Cardiac muscle cell (in vitro differentiated cells and primary cell): Measurements from ENCODE around the gene IL6R. TPM values are rescaled to one million over a fixed set of nuclear protein-coding genes. Genes with fewer than 3 reads are reported as not detected.

Experiments used
- DNase-seq, 2 donors: peaks; one replicate each; pipeline versions ENCODE4 v3.0.0 to v3.0.0-alpha.2; 2010 to 2017; ENCODE audit warnings: low read depth in 1 of 2, low spot score in 1 of 2
- H3K27ac ChIP-seq: fragments of 200-600 bp; sonication (generic); 2 replicates; pipeline ENCODE4 v1.5.1; 2016
- H3K27me3 ChIP-seq: fragments of 200-600 bp; sonication (generic); 2 replicates; pipeline ENCODE4 v1.6.0; 2016; ENCODE audit warnings: control low read depth
- H3K36me3 ChIP-seq: fragments of 200-600 bp; sonication (generic); 2 replicates; pipeline ENCODE4 v1.5.1; 2016; ENCODE audit warnings: control low read depth
- H3K4me1 ChIP-seq: fragments of 200-600 bp; sonication (generic); 2 replicates; pipeline ENCODE4 v1.8.1; 2017; ENCODE audit warnings: low read depth, mild to moderate bottlenecking, mixed run types
- H3K4me3 ChIP-seq: fragments of 200-600 bp; sonication (generic); 2 replicates; pipeline ENCODE4 v1.5.1; 2016; ENCODE audit warnings: mild to moderate bottlenecking
- H3K9me3 ChIP-seq: fragments of 200-600 bp; sonication (generic); 2 replicates; pipeline ENCODE4 v1.5.1; 2017; ENCODE audit warnings: low read depth, mild to moderate bottlenecking, control low read depth
- CTCF ChIP-seq: IDR thresholded peaks from 2 replicates; pipeline ENCODE4 v1.5.1; 2012; ENCODE audit warnings: low read depth, mild to moderate bottlenecking, low read length
- polyA plus RNA-seq: library from polyadenylated mRNA; unstranded; fragments of >200 nt; fragmentation: Nextera tagmentation; extraction: Ambion mirVana; gene quantifications from 2 replicates; pipeline ENCODE4 v1.2.1, GENCODE V29; 2016
- total RNA-seq: library from RNA; depleted of rRNA; stranded (reverse); fragments of >200 nt; gene quantifications from 2 replicates; pipeline ENCODE4 v1.2.3, GENCODE V29; 2016

The IL6R gene
- total and polyA plus RNA-seq, 2 experiments from 2014 or later, result 2.5 to 5.2 TPM

- peaks cover 43% of the 10 kb centered on the region for H3K27me3 ChIP-seq
- H3K4me3 ChIP-seq, result no peak overlapping the region
- H3K9me3 ChIP-seq, result no peaks in the 10 kb centered on the region
- no peaks in the 10 kb centered on the region for H3K36me3 ChIP-seq
- H3K4me1 ChIP-seq, result peaks cover 7% of the 10 kb centered on the region
- no peak overlapping the region for H3K27ac ChIP-seq
- TF ChIP-seq CTCF, result no peak
- DNase-seq, result no peak
Measured at GRCh38 chr1:154408174-154408777, 3.1 kb downstream of the IL6R start.

DNA sequence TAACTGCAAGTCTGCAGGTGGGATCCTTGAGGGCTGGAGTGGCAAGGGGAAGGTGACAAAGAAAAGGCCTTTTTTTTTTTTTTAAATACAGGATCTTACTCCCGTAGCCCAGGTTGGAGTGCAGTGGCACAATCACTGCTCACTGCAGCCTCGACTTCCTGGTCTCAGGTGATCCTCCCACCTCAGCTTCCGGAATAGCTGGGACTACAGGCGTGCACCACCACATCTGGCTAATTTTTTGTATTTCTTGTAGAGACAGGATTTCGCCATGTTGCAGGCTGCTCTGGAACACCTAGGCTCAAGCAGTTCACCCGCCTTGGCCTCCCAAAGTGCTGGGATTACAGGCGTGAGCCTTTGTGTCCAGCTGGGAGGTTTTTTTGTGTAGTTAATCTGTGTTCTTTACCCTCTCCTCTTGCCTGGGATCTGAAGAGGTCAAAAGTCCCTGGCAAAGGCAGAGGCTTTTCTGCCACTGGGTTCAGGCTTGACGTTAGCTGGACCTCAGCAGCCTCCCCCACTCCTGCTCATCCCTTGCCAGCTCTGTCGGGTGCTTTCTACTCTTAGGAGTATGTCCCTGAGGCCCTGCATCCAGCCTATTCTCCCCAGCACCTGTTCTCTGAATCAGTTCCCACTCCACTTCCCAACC, 5.2 kb downstream of the IL6R start:
- Histone ChIP-seq H3K27me3 (peaks cover 22% of the 10 kb centered on the region), H3K9me3 (no peaks in the 10 kb centered on the region), H3K4me3 (no peak overlapping the region), H3K4me1 (peaks cover 7% of the 10 kb centered on the region), H3K36me3 (no peaks in the 10 kb centered on the region), H3K27ac (no peak overlapping the region)
- no peak for TF ChIP-seq CTCF
- no peak for DNase-seq

GRCh38 chr1:154411525-154411924, 6.4 kb downstream of the IL6R start:
- Histone ChIP-seq H3K36me3 (no peaks in the 10 kb centered on the region), H3K4me3 (no peak overlapping the region), H3K4me1 (peaks cover under 1% of the 10 kb centered on the region), H3K9me3 (no peaks in the 10 kb centered on the region), H3K27me3 (peaks cover 12% of the 10 kb centered on the region), H3K27ac (no peak overlapping the region)
- DNase-seq, result no peak
- no peak for TF ChIP-seq CTCF

DNA sequence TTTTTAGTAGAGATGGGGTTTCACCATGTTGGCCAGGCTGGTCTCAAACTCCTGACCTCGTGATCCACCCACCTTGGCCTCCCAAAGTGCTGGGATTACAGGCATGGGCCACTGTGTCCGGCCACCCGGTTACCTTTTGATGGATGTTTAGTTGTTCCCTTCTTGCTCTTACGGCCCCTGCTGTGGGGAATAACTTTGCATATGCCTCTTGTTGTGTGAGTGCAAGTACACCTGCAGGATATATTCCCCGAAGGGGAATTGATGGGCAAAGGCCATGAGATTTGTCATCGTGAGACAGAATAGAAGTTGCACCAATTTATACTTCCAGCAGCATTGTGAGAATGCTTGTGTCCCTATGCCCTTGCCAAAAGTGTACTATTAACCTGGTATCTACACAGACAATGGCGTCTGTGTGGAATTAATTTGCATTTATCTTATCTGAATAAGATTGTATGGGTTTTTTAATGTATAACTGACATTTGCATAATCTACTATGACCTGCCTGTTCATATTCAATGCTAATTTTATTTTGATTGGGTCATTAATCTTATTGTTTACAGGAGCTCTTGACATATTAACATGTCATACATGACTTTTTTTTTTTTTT, 8.1 kb downstream of the IL6R start:
- no peaks in the 10 kb centered on the region for H3K4me1 ChIP-seq
- DNase-seq, result no peak
- TF ChIP-seq CTCF, result no peak
- no peaks in the 10 kb centered on the region for H3K27me3 ChIP-seq
- H3K36me3 ChIP-seq, result no peaks in the 10 kb centered on the region
- H3K9me3 ChIP-seq, result no peaks in the 10 kb centered on the region
- no peak overlapping the region for H3K4me3 ChIP-seq
- H3K27ac ChIP-seq, result no peak overlapping the region

- TF ChIP-seq CTCF, result no peak
Measured at GRCh38 chr1:154414606-154415005, 9.5 kb downstream of the IL6R start.

More at GRCh38 chr1:154414606-154415005, 9.5 kb downstream of the IL6R start:
- H3K4me1 ChIP-seq, result peaks cover under 1% of the 10 kb centered on the region
- no peak overlapping the region for H3K27ac ChIP-seq
- no peaks in the 10 kb centered on the region for H3K36me3 ChIP-seq
- no peaks in the 10 kb centered on the region for H3K27me3 ChIP-seq
- DNase-seq, result no peak
- no peak overlapping the region for H3K4me3 ChIP-seq
- H3K9me3 ChIP-seq, result no peaks in the 10 kb centered on the region
